GM18907 (cell line): ENCODE data around the gene ADCY5.

ENCODE experiments used
- ATAC-seq: cut with Tn5 transposase; IDR thresholded peaks from one replicate; pipeline ENCODE4 v1.9.1; 2021; ENCODE audit warnings: mild to moderate bottlenecking, moderate library complexity; ENCODE audit not compliant: unreplicated experiment

The ADCY5 gene

GRCh38 chr3:123290962-123291361 is 157.9 kb downstream of the ADCY5 start:
- ATAC-seq: no peak

DNA sequence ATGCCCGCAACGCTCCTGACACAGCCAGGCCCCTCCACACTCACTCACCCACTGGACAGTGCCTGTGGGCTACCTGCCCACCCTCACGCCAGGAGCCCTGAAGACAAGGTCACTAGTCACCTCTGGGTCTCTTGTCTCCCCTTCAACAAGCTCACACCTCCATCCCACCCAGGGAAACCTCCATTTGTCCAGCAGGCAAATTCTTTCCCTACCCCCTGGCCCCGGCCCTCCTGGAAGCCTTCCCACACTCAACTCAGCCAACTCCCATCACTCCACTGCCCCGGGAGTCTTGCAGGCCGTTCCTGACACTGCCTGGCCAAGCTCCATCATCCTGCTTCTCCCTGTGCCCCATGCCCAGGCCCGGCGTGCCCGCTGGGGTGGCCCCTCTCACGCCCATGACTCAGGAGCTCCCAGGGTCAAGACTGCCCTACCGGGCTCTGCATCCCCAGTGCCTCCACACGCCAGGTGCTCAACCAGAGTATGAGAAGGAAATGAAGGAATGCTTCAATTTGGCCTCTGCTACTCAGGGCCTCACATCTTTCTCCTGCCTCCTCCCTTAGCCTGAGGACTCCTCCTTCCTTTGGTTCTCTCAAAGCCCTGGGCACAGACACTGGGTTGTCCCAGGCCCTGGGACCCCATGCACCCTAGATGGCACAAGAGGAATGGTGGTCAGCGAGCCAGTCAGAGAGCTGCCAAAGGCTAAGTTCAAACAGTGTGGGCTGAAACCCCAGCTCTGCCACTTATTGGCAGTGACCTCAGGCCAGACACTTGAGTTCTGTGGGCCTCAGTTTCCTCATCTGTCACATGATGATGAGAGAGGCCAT is 158.6 kb downstream of the ADCY5 start:
- ATAC-seq: no peak

DNA sequence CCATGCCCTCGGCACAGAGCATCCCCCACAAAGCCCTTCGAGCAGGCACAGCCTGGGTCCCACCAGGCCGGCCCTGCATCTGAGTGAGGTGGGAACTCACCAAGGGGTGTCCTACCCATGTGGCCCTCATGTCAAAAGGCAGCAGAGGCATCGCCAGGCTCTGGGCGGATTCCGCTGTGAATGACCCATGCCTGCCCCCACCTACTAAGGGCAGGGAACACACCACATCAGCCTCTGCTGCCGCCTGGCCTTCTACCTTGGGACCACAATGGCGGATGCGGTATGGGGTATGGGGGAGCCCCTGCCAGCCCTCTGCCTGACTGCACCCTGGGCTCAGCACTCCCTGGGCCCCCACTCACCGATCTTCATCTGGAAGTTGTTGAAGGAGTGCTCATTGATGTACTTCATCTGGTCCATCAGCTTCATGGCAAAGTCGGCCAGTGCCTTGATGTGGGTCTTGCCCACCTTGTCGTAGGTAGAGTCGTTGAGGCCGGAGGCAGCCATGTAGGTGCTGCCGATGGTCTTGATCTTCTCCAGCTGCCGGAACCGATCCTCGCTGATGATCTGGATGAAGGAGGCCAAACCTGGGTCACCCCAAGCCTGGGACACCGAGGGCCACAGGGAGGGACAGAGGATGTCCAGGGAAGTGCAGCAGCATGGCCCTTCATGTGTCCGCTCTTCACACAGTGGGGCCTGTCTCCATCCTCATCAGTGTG is 159.3 kb downstream of the ADCY5 start:
- ATAC-seq: no peak

- ATAC-seq: no peak
These were observed 161.0 kb downstream of the ADCY5 start for GRCh38 chr3:123287962-123288302.

- no peak for ATAC-seq
These were observed 161.6 kb downstream of the ADCY5 start for GRCh38 chr3:123287051-123287961.

- ATAC-seq: no peak
These were observed 162.4 kb downstream of the ADCY5 start for GRCh38 chr3:123286308-123287023.

- no peak for ATAC-seq
These were observed 163.0 kb downstream of the ADCY5 start for GRCh38 chr3:123285931-123286307.

DNA sequence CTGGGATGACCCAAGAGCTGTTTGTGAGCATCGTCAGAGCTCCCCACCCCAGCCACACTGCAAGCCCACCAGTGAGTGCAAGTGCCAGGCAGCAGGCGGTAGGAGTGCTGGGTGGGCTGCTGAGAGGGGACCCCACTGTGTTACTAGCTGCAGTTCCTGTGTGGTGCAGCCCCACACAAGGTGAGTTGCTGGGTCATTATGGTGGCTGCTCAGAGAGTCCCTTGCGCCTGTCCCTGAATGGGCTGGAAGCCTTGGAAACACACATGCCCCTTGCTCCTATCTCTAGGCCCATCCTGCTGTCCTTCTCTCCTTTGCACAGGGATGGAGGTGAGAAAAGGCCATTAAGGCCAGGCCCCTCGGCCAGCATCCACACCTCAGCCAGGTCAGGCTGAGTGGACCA is 163.4 kb downstream of the ADCY5 start:
- ATAC-seq: no peak

DNA sequence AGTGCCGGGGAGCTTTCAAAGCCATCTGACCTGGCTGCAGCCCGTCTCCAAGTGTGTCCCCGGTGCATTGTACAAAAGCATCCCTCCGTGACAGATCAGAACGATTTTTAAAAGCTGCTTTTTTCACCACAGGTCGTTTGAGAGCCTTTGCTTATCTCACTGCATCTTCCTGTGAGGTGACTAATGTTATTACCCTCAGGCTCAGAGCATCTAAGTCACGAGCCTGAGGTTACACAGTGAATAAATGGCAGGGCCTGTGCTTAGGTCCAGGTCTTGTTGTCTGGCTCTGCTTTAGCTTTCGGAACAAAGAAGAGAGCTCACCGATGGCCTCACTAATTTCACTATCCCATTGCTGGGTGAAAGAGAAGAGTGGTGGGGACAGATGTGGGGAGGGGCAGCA is 163.8 kb downstream of the ADCY5 start:
- ATAC-seq: no peak

- no peak for ATAC-seq
These were observed 164.4 kb downstream of the ADCY5 start for GRCh38 chr3:123284399-123285010.

- ATAC-seq: no peak
These were observed 165.1 kb downstream of the ADCY5 start for GRCh38 chr3:123283657-123284398.

GRCh38 chr3:123283074-123283473 is 165.8 kb downstream of the ADCY5 start:
- ATAC-seq: no peak

- ATAC-seq: no peak
These were observed 166.4 kb downstream of the ADCY5 start for GRCh38 chr3:123282461-123282860.

DNA sequence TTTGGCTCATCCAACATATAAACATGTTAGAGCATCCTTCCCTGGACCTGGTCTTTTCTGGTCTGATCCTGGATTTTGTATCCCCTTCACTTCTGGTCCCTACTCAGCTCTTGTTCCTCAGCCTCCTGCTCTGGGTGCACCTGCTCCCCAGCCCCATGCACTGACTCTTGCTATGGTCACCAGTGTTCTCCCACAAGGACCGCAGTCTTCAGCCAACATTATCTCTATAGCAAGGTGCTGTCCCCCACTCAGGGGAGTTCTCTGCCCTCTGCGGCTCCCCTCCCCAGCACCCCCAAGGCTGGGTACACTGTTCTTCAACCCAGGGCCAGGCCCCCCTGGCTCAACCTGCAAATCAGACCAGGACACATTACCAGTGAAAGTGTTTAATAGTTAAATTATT is 167.0 kb downstream of the ADCY5 start:
- ATAC-seq: no peak

DNA sequence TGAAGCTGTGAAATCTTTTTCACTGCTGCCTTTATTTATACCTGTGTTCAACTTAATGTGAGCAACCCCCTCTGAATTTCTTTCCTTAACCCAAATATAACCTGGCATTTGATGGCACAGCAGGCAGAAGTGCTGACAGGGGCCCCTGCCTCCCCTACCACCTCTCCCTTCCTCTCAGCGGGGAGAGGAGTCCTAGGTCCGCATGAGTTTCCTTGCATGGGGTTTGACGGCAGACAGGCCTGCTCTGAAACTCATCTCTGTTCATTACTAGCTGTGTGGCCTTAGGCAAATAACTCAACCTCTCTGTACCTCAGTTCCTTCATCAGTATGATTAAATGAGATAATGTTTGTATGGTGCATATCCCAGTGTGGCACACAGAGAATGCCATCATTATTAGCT is 167.5 kb downstream of the ADCY5 start:
- ATAC-seq: no peak

- ATAC-seq: no peak
These were observed 169.8 kb downstream of the ADCY5 start for GRCh38 chr3:123279121-123279520.

- no peak for ATAC-seq
These were observed 170.4 kb downstream of the ADCY5 start for GRCh38 chr3:123278446-123278845.

GRCh38 chr3:123277106-123277505 is 171.8 kb downstream of the ADCY5 start:
- no peak for ATAC-seq

- ATAC-seq: no peak
These were observed 172.4 kb downstream of the ADCY5 start for GRCh38 chr3:123276346-123277006.
